IMR-90 (cell line): ENCODE data around the gene CCR9. TPM values are rescaled to one million over a fixed set of nuclear protein-coding genes. Genes with fewer than 3 reads are reported as not detected.

Experiments used
- ATAC-seq: fragments of 200-7000 bp; cut with Tn5 transposase; 2 replicates; pipeline ENCODE4 v1.9.1; 2020; ENCODE audit warnings: low read depth, mild to moderate bottlenecking, moderate library complexity
- BruUV-seq: library from RNA; stranded (reverse); fragments of 400-500 nt; replicated peaks from 2 replicates; lab custom pipeline; 2021; lab: Mats Ljungman, UMichigan
- CTCF ChIA-PET: fragments of 300-600 bp; formaldehyde crosslinking; extraction: SDS; loops from one replicate; lab custom pipeline; 2021; ENCODE audit warnings: antibody characterized with exemption; lab: Yijun Ruan, JAX
- POLR2A ChIA-PET: fragments of 300-600 bp; sonication (Branson Sonifier 250); formaldehyde crosslinking; loops from one replicate; lab custom pipeline; 2022; ENCODE audit warnings: antibody characterized with exemption; ENCODE audit not compliant: unreplicated experiment; lab: Charles Lee
- DNase-seq: peaks from one replicate; pipeline ENCODE4 v3.0.0; 2013
- H2AFZ ChIP-seq: replicated peaks from 2 replicates; pipeline ENCODE3; 2013; ENCODE audit warnings: low read length, mild to moderate bottlenecking; ENCODE audit not compliant: poor library complexity
- H2AK5ac ChIP-seq: 2 replicates; pipeline ENCODE4 v1.6.1; 2013; ENCODE audit warnings: low read depth, low read length, inconsistent platforms
- H2AK9ac ChIP-seq: replicated peaks from 2 replicates; pipeline ENCODE3; 2013; ENCODE audit warnings: mild to moderate bottlenecking, low read depth, low read length, moderate library complexity; ENCODE audit not compliant: poor library complexity
- H2BK120ac ChIP-seq: 2 replicates; pipeline ENCODE4 v1.6.1; 2013; ENCODE audit warnings: low read depth, low read length, inconsistent platforms
- H2BK15ac ChIP-seq: 3 replicates; pipeline ENCODE4 v1.6.1; 2013; ENCODE audit warnings: low read depth, low read length, inconsistent platforms
- H2BK20ac ChIP-seq: 2 replicates; pipeline ENCODE4 v1.6.1; 2013; ENCODE audit warnings: low read depth, mild to moderate bottlenecking, inconsistent platforms, low read length, moderate library complexity
- H2BK5ac ChIP-seq: 2 replicates; pipeline ENCODE4 v1.6.1; 2013; ENCODE audit warnings: mild to moderate bottlenecking, low read depth, low read length, inconsistent platforms; ENCODE audit not compliant: poor library complexity, severe bottlenecking
- H3K14ac ChIP-seq: replicated peaks from 2 replicates; pipeline ENCODE4 v1.6.1; 2013; ENCODE audit warnings: low read depth, low read length, inconsistent platforms
- H3K18ac ChIP-seq: 2 replicates; pipeline ENCODE4 v1.6.1; 2013; ENCODE audit warnings: low read depth, low read length, control low read depth
- H3K23ac ChIP-seq: 2 replicates; pipeline ENCODE4 v1.6.1; 2013; ENCODE audit warnings: low read depth, low read length, inconsistent platforms
- H3K27ac ChIP-seq: 2 replicates; pipeline ENCODE4 v1.5.1; 2013; ENCODE audit warnings: mild to moderate bottlenecking, control low read depth, low read length; ENCODE audit not compliant: insufficient read depth
- H3K27me3 ChIP-seq: 2 replicates; pipeline ENCODE4 v1.6.1; 2013; ENCODE audit warnings: low read length; ENCODE audit not compliant: control insufficient read depth, insufficient read depth
- H3K36me3 ChIP-seq: 2 replicates; pipeline ENCODE4 v1.6.1; 2013; ENCODE audit warnings: low read length, mixed read lengths; ENCODE audit not compliant: control insufficient read depth, insufficient read depth
- H3K4ac ChIP-seq: 2 replicates; pipeline ENCODE4 v1.6.1; 2013; ENCODE audit warnings: low read depth, low read length, inconsistent platforms
- H3K4me1 ChIP-seq: 2 replicates; pipeline ENCODE4 v1.6.1; 2013; ENCODE audit warnings: low read length, mixed read lengths; ENCODE audit not compliant: control insufficient read depth, insufficient read depth
- H3K4me2 ChIP-seq: 2 replicates; pipeline ENCODE4 v1.6.1; 2013; ENCODE audit warnings: low read depth, mild to moderate bottlenecking, control low read depth, low read length, moderate library complexity
- H3K4me3 ChIP-seq: 2 replicates; pipeline ENCODE4 v1.5.1; 2013; ENCODE audit warnings: low read depth, mild to moderate bottlenecking, control low read depth, low read length, moderate library complexity; ENCODE audit not compliant: insufficient read depth
- H3K56ac ChIP-seq: 2 replicates; pipeline ENCODE4 v1.6.1; 2013; ENCODE audit warnings: low read length, inconsistent platforms; ENCODE audit not compliant: insufficient read depth; ENCODE audit errors: extremely low read depth
- H3K79me1 ChIP-seq, 2 experiments: 2 replicates each; pipeline ENCODE4 v1.6.1; 2013; ENCODE audit warnings: low read length in 2 of 2, inconsistent platforms in 1 of 2, low read depth in 1 of 2
- H3K9ac ChIP-seq: 2 replicates; pipeline ENCODE4 v1.6.1; 2013; ENCODE audit warnings: low read depth, low read length, control low read depth
- H3K9me1 ChIP-seq: 2 replicates; pipeline ENCODE4 v1.6.1; 2013; ENCODE audit warnings: low read length, inconsistent platforms; ENCODE audit not compliant: insufficient read depth
- H3K9me3 ChIP-seq: 2 replicates; pipeline ENCODE4 v1.6.1; 2013; ENCODE audit warnings: low read length; ENCODE audit not compliant: control insufficient read depth, insufficient read depth
- H4K20me1 ChIP-seq: 2 replicates; pipeline ENCODE4 v1.6.1; 2013; ENCODE audit warnings: low read length, inconsistent platforms; ENCODE audit not compliant: insufficient read depth
- H4K5ac ChIP-seq: 2 replicates; pipeline ENCODE4 v1.6.1; 2013; ENCODE audit warnings: mild to moderate bottlenecking, low read depth, low read length, control low read depth
- H4K8ac ChIP-seq, 2 experiments: 2 replicates each; pipeline ENCODE4 v1.6.1; 2013; ENCODE audit warnings: low read depth in 2 of 2, low read length in 2 of 2, control low read depth in 1 of 2, inconsistent platforms in 1 of 2
- H4K91ac ChIP-seq: 2 replicates; pipeline ENCODE4 v1.6.1; 2013; ENCODE audit warnings: low read depth, low read length, inconsistent platforms; ENCODE audit not compliant: insufficient read depth
- BHLHE40 ChIP-seq: fragments of 150-350 bp; IDR thresholded peaks from 2 replicates; pipeline ENCODE4 v1.6.1; 2016; ENCODE audit warnings: mild to moderate bottlenecking, low read depth, low read length
- CEBPB ChIP-seq: IDR thresholded peaks from 2 replicates; pipeline ENCODE4 v1.6.1; 2012; ENCODE audit warnings: low read depth, low read length, improper control_type of control experiment
- CHD1 ChIP-seq: IDR thresholded peaks from 2 replicates; pipeline ENCODE4 v1.6.1; 2012; ENCODE audit warnings: low read depth, low read length, improper control_type of control experiment
- ELK1 ChIP-seq: fragments of 150-350 bp; IDR thresholded peaks from 2 replicates; pipeline ENCODE4 v1.6.1; 2016; ENCODE audit warnings: low read depth, mild to moderate bottlenecking, low read length, moderate library complexity, borderline replicate concordance
- FOS ChIP-seq: fragments of 150-350 bp; IDR thresholded peaks from 2 replicates; pipeline ENCODE4 v1.6.1; 2016; ENCODE audit warnings: low read depth, low read length
- MAFK ChIP-seq: IDR thresholded peaks from 2 replicates; pipeline ENCODE4 v1.6.1; 2012; ENCODE audit warnings: low read depth, low read length, improper control_type of control experiment
- MAZ ChIP-seq: IDR thresholded peaks from 2 replicates; pipeline ENCODE4 v1.6.1; 2012; ENCODE audit warnings: low read depth, mild to moderate bottlenecking, low read length, improper control_type of control experiment, moderate library complexity, borderline replicate concordance
- MXI1 ChIP-seq: IDR thresholded peaks from 2 replicates; pipeline ENCODE4 v1.6.1; 2012; ENCODE audit warnings: low read depth, mild to moderate bottlenecking, low read length, moderate library complexity, borderline replicate concordance
- NFE2L2 ChIP-seq: fragments of 150-350 bp; IDR thresholded peaks from 2 replicates; pipeline ENCODE4 v1.6.1; 2016; ENCODE audit warnings: low read depth, mild to moderate bottlenecking, low read length
- POLR2A ChIP-seq: IDR thresholded peaks from 2 replicates; pipeline ENCODE4 v1.6.1; 2012; ENCODE audit warnings: mild to moderate bottlenecking, low read depth, low read length
- RCOR1 ChIP-seq: IDR thresholded peaks from 2 replicates; pipeline ENCODE4 v1.6.1; 2012; ENCODE audit warnings: mild to moderate bottlenecking, low read length, improper control_type of control experiment; ENCODE audit not compliant: insufficient replicate concordance
- RFX5 ChIP-seq: IDR thresholded peaks from 2 replicates; pipeline ENCODE4 v1.8.0; 2012; ENCODE audit warnings: low read depth, mild to moderate bottlenecking, low read length, moderate library complexity
- SMC3 ChIP-seq: fragments of 150-350 bp; IDR thresholded peaks from 2 replicates; pipeline ENCODE4 v1.6.1; 2016; ENCODE audit warnings: low read depth, mild to moderate bottlenecking, antibody characterized with exemption, low read length, moderate library complexity
- WGBS, 2 experiments: methylation state at CpG; one replicate each; pipeline versions ENCODE4 v1.1.5 to v1.1.7; 2013; ENCODE audit warnings: missing lambda C conversion rate in 2 of 2; ENCODE audit not compliant: insufficient read length in 1 of 2; ENCODE audit errors: extremely low coverage in 2 of 2; 5-methylcytosine and 5-hydroxymethylcytosine counted together
- dilution Hi-C: fragments of 300-500 bp; cut with HindIII; formaldehyde crosslinking; loops from one replicate; pipeline ENCODE4 v1.14.3; 2018; ENCODE audit warnings: low sequenced_read_pairs; ENCODE audit not compliant: unreplicated experiment
- in situ Hi-C: fragments of 300-500 bp; cut with MboI; formaldehyde crosslinking; loops from 3 replicates; pipeline ENCODE4 v1.14.3; 2019; ENCODE audit warnings: low sequenced_read_pairs, inconsistent platforms, mixed read lengths
- intact Hi-C: fragments of 100-400 bp; cut with micrococcal nuclease; formaldehyde crosslinking; loops from 2 replicates; pipeline ENCODE4 v1.10.0; 2022
- polyA plus RNA-seq, 3 experiments: library from polyadenylated mRNA; depleted of rRNA; stranded (reverse); fragments of >200 nt; gene quantifications; 2 replicates each; pipeline ENCODE4 v1.2.3, GENCODE V29; 2012; ENCODE audit warnings: low replicate concordance in 1 of 3
- total RNA-seq: library from RNA; depleted of rRNA; stranded (reverse); fragments of >200 nt; gene quantifications from 2 replicates; pipeline ENCODE4 v1.2.3, GENCODE V29; 2012
- TF ChIP-seq, protein P1 (sequence below): fragments of 150-350 bp; IDR thresholded peaks from 2 replicates; pipeline ENCODE4 v1.6.1; 2017; ENCODE audit warnings: mild to moderate bottlenecking, antibody characterized with exemption, low read length, low read depth

CCR9 gene
- total and polyA plus RNA-seq, 2 of the 4 experiments (the other 2 are of a cell fraction), result not detected

DNA sequence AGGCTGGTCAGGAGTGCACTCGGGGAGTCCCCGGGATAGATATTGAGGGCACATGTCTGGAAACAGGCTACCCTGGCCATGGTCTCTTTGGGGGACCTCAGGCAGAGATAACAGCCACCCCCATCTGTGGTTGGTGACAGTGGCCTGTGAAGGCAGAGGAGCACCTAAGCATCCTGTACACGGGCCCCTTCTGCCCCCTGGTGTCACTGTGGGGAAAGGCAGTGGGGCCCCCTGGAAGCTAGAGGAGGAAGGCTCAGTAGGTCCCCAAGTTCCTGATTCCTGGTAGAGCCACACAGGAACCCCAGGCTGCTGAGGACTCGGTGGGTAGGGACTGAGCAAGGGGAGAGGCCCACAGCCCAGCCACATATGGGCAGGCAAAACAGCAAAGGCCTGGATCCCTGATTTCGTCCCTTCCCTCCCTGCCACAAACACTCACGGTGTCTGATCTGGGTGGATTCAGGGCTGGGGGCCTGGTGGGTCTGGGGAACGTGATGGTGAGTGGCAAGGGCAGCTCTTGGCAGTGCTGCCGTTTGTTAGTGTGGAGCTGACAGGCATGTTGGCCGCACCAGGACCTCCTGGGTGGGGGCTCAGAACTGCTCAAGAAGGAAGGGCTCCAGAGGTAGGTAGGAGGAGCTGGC, 42.8 kb downstream of the CCR9 start (continued):
- TF ChIP-seq MAZ, result no peak
- TF ChIP-seq POLR2A, result no peak

- POLR2A ChIA-PET, result no interaction called here
- no peaks in the 10 kb centered on the region for H3K79me1 ChIP-seq
- in situ Hi-C loops, result loop anchor here (5.0 kb wide), 1 partner anchor 169 kb away; no protein-coding TSS in a partner anchor
Observed at GRCh38 chr3:45931496-45931895, 45.2 kb downstream of the CCR9 start.

More at GRCh38 chr3:45931496-45931895, 45.2 kb downstream of the CCR9 start:
- no peak overlapping the region for H3K4me2 ChIP-seq
- dilution Hi-C loops, result no loop called here
- intact Hi-C loops, result no loop called here
- WGBS, 2 experiments, result 79% methylated on average over 2 of the region's 6 CpGs; no CpG with 5 or more reads in 1 of the 2 experiments
- H3K4ac ChIP-seq, result no peak overlapping the region
- no peak overlapping the region for H2BK120ac ChIP-seq
- H3K4me3 ChIP-seq, result no peak overlapping the region
- peaks cover 8% of the 10 kb centered on the region for H3K4me1 ChIP-seq
- H3K9ac ChIP-seq, result no peak overlapping the region
- H3K27ac ChIP-seq, result no peak overlapping the region
- no peak for DNase-seq
- no peak overlapping the region for H3K23ac ChIP-seq
- no peak overlapping the region for H2BK20ac ChIP-seq
- H4K5ac ChIP-seq, result no peak overlapping the region
- H2AFZ ChIP-seq, result no peak overlapping the region
- no peaks in the 10 kb centered on the region for H3K27me3 ChIP-seq
- no peak overlapping the region for H4K8ac ChIP-seq
- H2BK15ac ChIP-seq, result no peak overlapping the region
- no peak overlapping the region for H3K14ac ChIP-seq
- TF ChIP-seq CHD1, result no peak
- TF ChIP-seq, protein P1, sequence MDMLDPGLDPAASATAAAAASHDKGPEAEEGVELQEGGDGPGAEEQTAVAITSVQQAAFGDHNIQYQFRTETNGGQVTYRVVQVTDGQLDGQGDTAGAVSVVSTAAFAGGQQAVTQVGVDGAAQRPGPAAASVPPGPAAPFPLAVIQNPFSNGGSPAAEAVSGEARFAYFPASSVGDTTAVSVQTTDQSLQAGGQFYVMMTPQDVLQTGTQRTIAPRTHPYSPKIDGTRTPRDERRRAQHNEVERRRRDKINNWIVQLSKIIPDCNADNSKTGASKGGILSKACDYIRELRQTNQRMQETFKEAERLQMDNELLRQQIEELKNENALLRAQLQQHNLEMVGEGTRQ, result no peak
- no peak for TF ChIP-seq FOS
- no peak for TF ChIP-seq RFX5
- TF ChIP-seq BHLHE40, result no peak
- TF ChIP-seq CEBPB, result no peak
- no peak for TF ChIP-seq NFE2L2
- no peak for TF ChIP-seq ELK1
- no peak for TF ChIP-seq RCOR1
- TF ChIP-seq MXI1, result no peak
- TF ChIP-seq MAFK, result no peak
- TF ChIP-seq POLR2A, result no peak
- TF ChIP-seq MAZ, result no peak
- TF ChIP-seq SMC3, result no peak
- peaks cover 4% of the 10 kb centered on the region; the same call in 1 of the 2 replicates for H4K20me1 ChIP-seq
- peaks cover 9% of the 10 kb centered on the region for H3K9me1 ChIP-seq
- H4K91ac ChIP-seq, result no peak overlapping the region
- no TSS peak for BruUV-seq
- CTCF ChIA-PET, result no interaction called here
- H2AK5ac ChIP-seq, result no peak overlapping the region
- H3K18ac ChIP-seq, result no peak overlapping the region
- no peaks in the 10 kb centered on the region for H3K9me3 ChIP-seq
- H3K36me3 ChIP-seq, result peaks cover 38% of the 10 kb centered on the region
- H2BK5ac ChIP-seq, result no peak overlapping the region
- no peak for ATAC-seq
- H2AK9ac ChIP-seq, result no peak overlapping the region
- no peak overlapping the region for H3K56ac ChIP-seq
